ENCODE results near the gene ANXA3. TPM values are rescaled to one million over a fixed set of nuclear protein-coding genes. Genes with fewer than 3 reads are reported as not detected.

Gene ANXA3
- total RNA-seq, 1 donor from 2014 or later: 182 TPM

DNA sequence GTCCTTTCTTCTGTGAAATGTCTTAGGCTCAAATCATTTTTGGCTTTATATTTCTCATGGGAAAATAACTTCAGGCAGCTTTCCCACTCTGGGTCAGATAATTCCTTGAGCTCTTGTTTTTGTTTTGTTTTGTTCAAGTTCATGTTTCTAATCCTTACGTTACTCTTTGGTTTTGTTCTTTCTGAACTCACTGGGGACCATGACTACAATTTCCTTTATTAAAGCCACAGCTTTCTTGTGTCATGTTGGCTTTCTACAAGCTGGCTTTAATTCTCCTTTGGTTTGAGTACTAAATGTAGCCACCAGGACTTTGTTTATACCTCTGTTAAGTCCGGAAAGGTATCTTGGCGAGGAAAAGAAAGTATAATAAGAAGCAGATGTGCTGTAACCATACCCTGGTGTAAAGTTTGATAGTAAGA, 30.8 kb upstream of the ANXA3 start:
- TF ChIP-seq, protein P1, sequence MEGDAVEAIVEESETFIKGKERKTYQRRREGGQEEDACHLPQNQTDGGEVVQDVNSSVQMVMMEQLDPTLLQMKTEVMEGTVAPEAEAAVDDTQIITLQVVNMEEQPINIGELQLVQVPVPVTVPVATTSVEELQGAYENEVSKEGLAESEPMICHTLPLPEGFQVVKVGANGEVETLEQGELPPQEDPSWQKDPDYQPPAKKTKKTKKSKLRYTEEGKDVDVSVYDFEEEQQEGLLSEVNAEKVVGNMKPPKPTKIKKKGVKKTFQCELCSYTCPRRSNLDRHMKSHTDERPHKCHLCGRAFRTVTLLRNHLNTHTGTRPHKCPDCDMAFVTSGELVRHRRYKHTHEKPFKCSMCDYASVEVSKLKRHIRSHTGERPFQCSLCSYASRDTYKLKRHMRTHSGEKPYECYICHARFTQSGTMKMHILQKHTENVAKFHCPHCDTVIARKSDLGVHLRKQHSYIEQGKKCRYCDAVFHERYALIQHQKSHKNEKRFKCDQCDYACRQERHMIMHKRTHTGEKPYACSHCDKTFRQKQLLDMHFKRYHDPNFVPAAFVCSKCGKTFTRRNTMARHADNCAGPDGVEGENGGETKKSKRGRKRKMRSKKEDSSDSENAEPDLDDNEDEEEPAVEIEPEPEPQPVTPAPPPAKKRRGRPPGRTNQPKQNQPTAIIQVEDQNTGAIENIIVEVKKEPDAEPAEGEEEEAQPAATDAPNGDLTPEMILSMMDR (IDR thresholded peaks at IDR 0.05): no peak
- H3K9me3 ChIP-seq: no peaks in the 10 kb centered on the region
- no peaks in the 10 kb centered on the region for H3K27me3 ChIP-seq
- ATAC-seq: no peak
- intact Hi-C loops (cut with DNase I): no loop called here
- no peak overlapping the region for H3K4me3 ChIP-seq
- peaks cover 5% of the 10 kb centered on the region for H3K4me1 ChIP-seq
- DNase-seq: no peak
- H3K36me3 ChIP-seq: no peaks in the 10 kb centered on the region
- no peak overlapping the region for H3K27ac ChIP-seq

DNA sequence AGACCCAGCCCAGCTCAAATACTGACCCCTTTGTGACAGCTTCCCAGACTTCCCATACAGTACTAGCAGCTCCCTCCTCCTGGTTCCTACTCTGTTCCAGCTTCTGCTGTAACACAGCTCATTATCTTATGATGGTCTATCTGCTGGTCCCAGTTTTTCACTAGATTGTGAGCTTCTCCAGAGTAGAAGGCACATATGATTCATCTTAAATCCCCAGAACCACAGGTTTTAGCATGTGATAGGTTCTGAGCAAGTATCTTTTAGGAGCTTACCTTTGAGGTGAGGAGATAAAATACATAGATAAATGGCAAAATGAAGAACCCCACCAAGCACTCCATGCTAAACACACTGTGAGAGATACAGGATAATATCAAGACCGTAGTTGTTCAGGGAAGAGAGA, 27.6 kb upstream of the ANXA3 start:
- ATAC-seq (no peak), DNase-seq (no peak)
- Histone ChIP-seq H3K36me3 (no peaks in the 10 kb centered on the region), H3K4me1 (no peaks in the 10 kb centered on the region), H3K27me3 (no peaks in the 10 kb centered on the region), H3K27ac (no peak overlapping the region), H3K9me3 (no peaks in the 10 kb centered on the region), H3K4me3 (no peak overlapping the region)
- intact Hi-C loops (cut with DNase I): no loop called here
- TF ChIP-seq, protein P1 (IDR thresholded peaks at IDR 0.05): no peak

DNA sequence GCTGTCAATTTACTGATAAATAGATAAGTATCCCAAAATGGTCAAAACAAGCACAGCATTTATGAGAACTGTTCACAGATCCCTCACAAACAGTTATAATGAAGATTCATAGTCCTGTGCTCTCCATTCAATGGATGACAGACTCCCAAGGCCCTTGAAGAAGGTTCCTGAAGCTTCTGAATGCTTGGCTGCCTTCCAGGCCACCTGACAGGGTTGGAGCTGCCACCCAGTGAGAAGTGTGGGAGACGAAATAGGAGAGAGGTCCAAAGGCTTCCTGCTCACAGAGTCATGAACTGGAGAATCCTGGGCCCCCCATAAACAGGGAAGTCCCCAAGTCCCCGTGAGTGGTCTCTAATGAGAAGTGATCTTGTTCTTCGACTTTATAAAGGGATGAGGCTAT, 26.0 kb upstream of the ANXA3 start:
- Histone ChIP-seq H3K27me3 (no peaks in the 10 kb centered on the region), H3K4me1 (no peaks in the 10 kb centered on the region), H3K4me3 (no peak overlapping the region), H3K36me3 (no peaks in the 10 kb centered on the region), H3K27ac (no peak overlapping the region), H3K9me3 (no peaks in the 10 kb centered on the region)
- ATAC-seq: no peak
- intact Hi-C loops (cut with DNase I): no loop called here
- TF ChIP-seq, protein P1 (IDR thresholded peaks at IDR 0.05): no peak
- DNase-seq: no peak

DNA sequence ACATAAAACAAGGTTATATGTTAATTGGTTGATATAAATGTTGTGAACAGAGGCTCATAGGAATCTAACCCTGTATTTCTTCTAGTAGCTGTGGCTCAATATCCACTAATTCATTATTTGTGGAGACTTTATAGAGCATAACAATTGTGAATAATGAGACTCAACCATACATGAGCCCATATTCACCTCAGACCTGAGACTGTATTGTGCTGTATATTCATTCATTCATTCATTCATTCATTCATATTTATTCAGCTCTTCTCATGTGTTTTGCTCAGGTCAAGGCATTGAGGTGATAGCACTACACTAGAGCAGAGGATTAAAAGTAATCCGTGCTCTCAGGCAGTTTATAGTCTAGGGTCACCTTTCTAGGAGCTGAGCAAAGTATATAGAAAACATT, 24.5 kb upstream of the ANXA3 start:
- no peaks in the 10 kb centered on the region for H3K9me3 ChIP-seq
- DNase-seq (no peak), ATAC-seq (no peak)
- no peaks in the 10 kb centered on the region for H3K4me1 ChIP-seq
- intact Hi-C loops (cut with DNase I): no loop called here
- no peaks in the 10 kb centered on the region for H3K27me3 ChIP-seq
- no peak overlapping the region for H3K27ac ChIP-seq
- H3K4me3 ChIP-seq: no peak overlapping the region
- TF ChIP-seq, protein P1 (IDR thresholded peaks at IDR 0.05): no peak
- no peaks in the 10 kb centered on the region for H3K36me3 ChIP-seq

DNA sequence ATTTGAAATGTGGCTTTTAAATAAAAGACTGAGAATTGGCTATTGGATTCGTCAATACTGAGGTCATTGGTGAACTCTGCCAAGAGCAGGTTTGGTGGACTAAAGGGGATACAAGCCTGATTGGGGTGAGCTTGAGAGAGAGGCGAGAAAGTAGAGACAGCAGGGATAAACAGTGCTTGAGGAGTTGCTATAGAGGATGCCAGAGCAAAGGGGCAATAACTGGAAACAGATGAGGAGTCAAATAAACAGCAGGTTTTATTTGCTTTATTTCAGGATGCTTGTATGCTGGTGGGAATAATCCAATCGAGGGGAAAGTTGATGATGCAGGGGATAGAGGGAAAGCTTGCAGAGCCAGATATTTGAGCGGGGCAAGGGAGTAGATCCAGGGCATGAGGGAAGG, 24.0 kb upstream of the ANXA3 start:
- Histone ChIP-seq H3K36me3 (no peaks in the 10 kb centered on the region), H3K4me1 (no peaks in the 10 kb centered on the region), H3K4me3 (no peak overlapping the region), H3K27ac (no peak overlapping the region), H3K27me3 (no peaks in the 10 kb centered on the region), H3K9me3 (no peaks in the 10 kb centered on the region)
- TF ChIP-seq, protein P1 (IDR thresholded peaks at IDR 0.05): no peak
- no peak for ATAC-seq
- intact Hi-C loops (cut with DNase I): no loop called here
- DNase-seq: no peak

DNA sequence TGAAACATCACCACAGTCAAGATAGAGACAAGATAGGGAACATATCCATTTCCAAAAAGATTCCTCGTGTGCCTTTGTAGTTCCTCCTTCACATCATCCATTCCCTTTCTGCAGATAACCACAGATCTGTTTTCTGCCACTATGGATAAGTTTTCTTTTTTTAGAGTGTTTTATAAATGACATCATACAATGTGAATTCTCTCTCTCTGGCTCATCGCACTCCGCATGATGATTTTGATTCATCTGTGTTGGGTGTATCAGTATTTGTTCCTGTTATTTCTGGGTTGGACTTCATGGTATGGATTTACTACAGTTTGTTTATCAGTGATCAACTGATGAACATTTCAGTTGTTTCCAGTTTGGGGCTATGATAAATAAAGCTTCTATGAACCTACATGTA, 23.2 kb upstream of the ANXA3 start:
- TF ChIP-seq, protein P1 (IDR thresholded peaks at IDR 0.05): no peak
- Histone ChIP-seq H3K27ac (no peak overlapping the region), H3K36me3 (no peaks in the 10 kb centered on the region), H3K9me3 (no peaks in the 10 kb centered on the region), H3K4me3 (no peak overlapping the region), H3K27me3 (no peaks in the 10 kb centered on the region), H3K4me1 (no peaks in the 10 kb centered on the region)
- ATAC-seq (no peak), DNase-seq (no peak)
- intact Hi-C loops (cut with DNase I): no loop called here
